Retinal pigment epithelial cell (primary cell): ENCODE measurements around the gene CNPPD1.

Experiments used
- DNase-seq: peaks from one replicate; pipeline ENCODE4 v3.0.0-alpha.2; 2010; ENCODE audit warnings: low read depth
- H3K4me3 ChIP-seq: 2 replicates; pipeline ENCODE4 v1.5.1; 2011; ENCODE audit warnings: mild to moderate bottlenecking, low read length, control low read depth, moderate library complexity
- CTCF ChIP-seq: conservative IDR thresholded peaks from 2 replicates; pipeline ENCODE4 v1.5.1; 2011; ENCODE audit warnings: low read depth, low read length, control low read depth, inconsistent platforms

The CNPPD1 gene

GRCh38 chr2:219175928-219176817 lies 552 bp downstream of the CNPPD1 start:
- H3K4me3 ChIP-seq: peak overlapping the region; percentile 81
- no peak for DNase-seq
- TF ChIP-seq CTCF: peak; percentile 12

- TF ChIP-seq CTCF: no peak
- H3K4me3 ChIP-seq: peak overlapping the region; percentile 81
- DNase-seq: no peak
These were observed 1.2 kb downstream of the CNPPD1 start for GRCh38 chr2:219175486-219175885.

- TF ChIP-seq CTCF: no peak
- H3K4me3 ChIP-seq: no peak overlapping the region
- DNase-seq: no peak
These were observed 1.9 kb downstream of the CNPPD1 start for GRCh38 chr2:219174801-219175200.

- no peak for DNase-seq
- no peak for TF ChIP-seq CTCF
- H3K4me3 ChIP-seq: no peak overlapping the region
These were observed 2.6 kb downstream of the CNPPD1 start for GRCh38 chr2:219174146-219174545.

GRCh38 chr2:219173176-219173575 lies 3.5 kb downstream of the CNPPD1 start:
- no peak overlapping the region for H3K4me3 ChIP-seq
- DNase-seq: no peak
- TF ChIP-seq CTCF: no peak

- TF ChIP-seq CTCF: no peak
- no peak for DNase-seq
- no peak overlapping the region for H3K4me3 ChIP-seq
These were observed 4.2 kb downstream of the CNPPD1 start for GRCh38 chr2:219172231-219173154.
